Activated CD8-positive, alpha-beta T cell treated with anti-CD3 and anti-CD28 coated beads for 36 hours (primary cell): ENCODE results near the gene MMP28. TPM values are rescaled to one million over a fixed set of nuclear protein-coding genes. Genes with fewer than 3 reads are reported as not detected.

Experiments used
- ATAC-seq: fragments of 200-7000 bp; cut with Tn5 transposase; one replicate; pipeline ENCODE4 v1.10.0; 2021; ENCODE audit warnings: mild to moderate bottlenecking, moderate library complexity
- CTCF ChIA-PET: fragments of 350-600 bp; sonication (Branson Sonifier 250); formaldehyde crosslinking; loops from one replicate; lab custom pipeline; 2021; ENCODE audit warnings: antibody characterized with exemption; lab: Charles Lee
- POLR2A ChIA-PET: fragments of 350-600 bp; sonication (Branson Sonifier 250); formaldehyde crosslinking; loops from one replicate; lab custom pipeline; 2021; ENCODE audit warnings: antibody characterized with exemption; lab: Charles Lee
- DNase-seq: peaks from one replicate; pipeline ENCODE4 v3.0.0-alpha.2; 2020
- H3K27ac Mint-ChIP-seq: one replicate; pipeline ENCODE4 v1.8.0; 2021; ENCODE audit warnings: mild to moderate bottlenecking, mixed read lengths
- H3K27me3 Mint-ChIP-seq: one replicate; pipeline ENCODE4 v1.8.0; 2021; ENCODE audit warnings: mixed read lengths
- H3K36me3 Mint-ChIP-seq: one replicate; pipeline ENCODE4 v1.8.0; 2021; ENCODE audit warnings: low read depth, mixed read lengths
- H3K4me1 Mint-ChIP-seq: one replicate; pipeline ENCODE4 v1.8.0; 2021; ENCODE audit warnings: low read depth, mixed read lengths
- H3K4me3 Mint-ChIP-seq: one replicate; pipeline ENCODE4 v1.8.0; 2021; ENCODE audit warnings: mild to moderate bottlenecking, moderate library complexity, mixed read lengths
- H3K9me3 Mint-ChIP-seq: one replicate; pipeline ENCODE4 v1.8.0; 2021; ENCODE audit warnings: mixed read lengths
- CTCF ChIP-seq: fragments of 200-600 bp; IDR thresholded peaks from one replicate; pipeline ENCODE4 v1.8.0; 2022; ENCODE audit warnings: antibody characterized with exemption, mild to moderate bottlenecking
- intact Hi-C: fragments of 100-400 bp; cut with micrococcal nuclease; formaldehyde crosslinking; loops from one replicate; pipeline ENCODE4 v1.10.0; 2022
- total RNA-seq, 2 experiments: library from RNA; stranded (reverse); gene quantifications; one replicate each; pipeline ENCODE4 v1.2.3, GENCODE V29; 2021

MMP28 gene
- total RNA-seq, 2 experiments from 2014 or later = 0.41 TPM; not detected in 1

- DNase-seq (no peak), ATAC-seq (no peak)
- Mint-ChIP-seq H3K4me3 (no peak overlapping the region), H3K27ac (no peak overlapping the region), H3K36me3 (peaks cover 21% of the 10 kb centered on the region), H3K9me3 (no peaks in the 10 kb centered on the region), H3K27me3 (no peaks in the 10 kb centered on the region), H3K4me1 (peaks cover 11% of the 10 kb centered on the region)
- POLR2A ChIA-PET = interaction anchor here (0.6 to 1.2 kb wide), 3 partner anchors 11 to 787 kb away, joined by 3 read pairs; no protein-coding TSS in a partner anchor
- no peak for TF ChIP-seq CTCF
- intact Hi-C loops = no loop called here
- CTCF ChIA-PET = interaction anchor here (1.0 to 5.7 kb wide), 3 partner anchors 21 to 114 kb away, joined by 3 to 24 read pairs (median 4); no protein-coding TSS in a partner anchor
Observed at GRCh38 chr17:35726953-35727460, 68.4 kb downstream of the MMP28 start.

- intact Hi-C loops = no loop called here
- Mint-ChIP-seq H3K4me1 (peaks cover 11% of the 10 kb centered on the region), H3K27ac (no peak overlapping the region), H3K4me3 (no peak overlapping the region), H3K9me3 (no peaks in the 10 kb centered on the region), H3K36me3 (peaks cover 21% of the 10 kb centered on the region), H3K27me3 (no peaks in the 10 kb centered on the region)
- DNase-seq (no peak), ATAC-seq (no peak)
- POLR2A ChIA-PET = no interaction called here
- CTCF ChIA-PET = interaction anchor here (1.0 to 5.7 kb wide), 3 partner anchors 21 to 113 kb away, joined by 3 to 24 read pairs (median 4); no protein-coding TSS in a partner anchor
- TF ChIP-seq CTCF = no peak
Observed at GRCh38 chr17:35726127-35726952, 69.1 kb downstream of the MMP28 start.

DNA sequence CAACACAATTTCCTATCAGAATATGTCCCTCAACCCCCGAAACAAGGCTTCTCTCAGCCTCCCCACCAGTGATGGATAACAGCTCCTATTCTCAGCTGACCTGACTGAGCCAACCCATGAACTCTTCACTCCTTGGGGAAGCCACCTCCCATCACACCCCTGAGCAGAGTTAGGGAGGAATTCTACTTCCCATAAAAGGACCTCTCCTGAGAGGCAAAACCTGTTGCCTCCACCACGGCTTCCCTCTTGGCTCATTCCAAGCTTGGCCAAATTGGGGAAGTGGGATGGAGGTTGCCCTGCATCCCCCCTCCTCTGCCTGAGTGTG lies 69.7 kb downstream of the MMP28 start:
- Mint-ChIP-seq H3K9me3 (no peaks in the 10 kb centered on the region), H3K4me3 (no peak overlapping the region), H3K27me3 (no peaks in the 10 kb centered on the region), H3K27ac (no peak overlapping the region), H3K4me1 (peaks cover 7% of the 10 kb centered on the region), H3K36me3 (peaks cover 21% of the 10 kb centered on the region)
- no peak for DNase-seq
- no peak for ATAC-seq
- ChIA-PET CTCF (interaction anchor here (5.7 kb wide), 1 partner anchor 22 kb away, joined by 24 read pairs; no protein-coding TSS in a partner anchor), POLR2A (no interaction called here)
- intact Hi-C loops = no loop called here
- TF ChIP-seq CTCF = no peak

- ATAC-seq = no peak
- Mint-ChIP-seq H3K4me1 (peaks cover 2% of the 10 kb centered on the region), H3K9me3 (no peaks in the 10 kb centered on the region), H3K27ac (no peak overlapping the region), H3K27me3 (no peaks in the 10 kb centered on the region), H3K36me3 (peaks cover 22% of the 10 kb centered on the region), H3K4me3 (no peak overlapping the region)
- TF ChIP-seq CTCF = no peak
- CTCF ChIA-PET = interaction anchor here (1.0 to 5.7 kb wide), 2 partner anchors 23 to 40 kb away, joined by 4 to 24 read pairs; no protein-coding TSS in a partner anchor
- POLR2A ChIA-PET = no interaction called here
- intact Hi-C loops = no loop called here
- DNase-seq = no peak
Observed at GRCh38 chr17:35725058-35725457, 70.4 kb downstream of the MMP28 start.

- ChIA-PET CTCF (interaction anchor here (1.0 to 3.0 kb wide), 5 partner anchors 10 to 85 kb away, joined by 3 to 13 read pairs (median 3); partner anchors contain the start of gene TAF15), POLR2A (interaction anchor here (0.9 kb wide), 1 partner anchor 9 kb away, joined by 3 read pairs; no protein-coding TSS in a partner anchor)
- TF ChIP-seq CTCF = no peak
- ATAC-seq = no peak
- Mint-ChIP-seq H3K9me3 (no peaks in the 10 kb centered on the region), H3K4me3 (no peak overlapping the region), H3K27me3 (no peaks in the 10 kb centered on the region), H3K4me1 (no peaks in the 10 kb centered on the region), H3K36me3 (peaks cover 29% of the 10 kb centered on the region), H3K27ac (peak overlapping the region; percentile 3)
- no peak for DNase-seq
- intact Hi-C loops = no loop called here
Observed at GRCh38 chr17:35723735-35724134, 71.7 kb downstream of the MMP28 start.
